ENCODE results near the gene SEZ6L.

Gene SEZ6L

DNA sequence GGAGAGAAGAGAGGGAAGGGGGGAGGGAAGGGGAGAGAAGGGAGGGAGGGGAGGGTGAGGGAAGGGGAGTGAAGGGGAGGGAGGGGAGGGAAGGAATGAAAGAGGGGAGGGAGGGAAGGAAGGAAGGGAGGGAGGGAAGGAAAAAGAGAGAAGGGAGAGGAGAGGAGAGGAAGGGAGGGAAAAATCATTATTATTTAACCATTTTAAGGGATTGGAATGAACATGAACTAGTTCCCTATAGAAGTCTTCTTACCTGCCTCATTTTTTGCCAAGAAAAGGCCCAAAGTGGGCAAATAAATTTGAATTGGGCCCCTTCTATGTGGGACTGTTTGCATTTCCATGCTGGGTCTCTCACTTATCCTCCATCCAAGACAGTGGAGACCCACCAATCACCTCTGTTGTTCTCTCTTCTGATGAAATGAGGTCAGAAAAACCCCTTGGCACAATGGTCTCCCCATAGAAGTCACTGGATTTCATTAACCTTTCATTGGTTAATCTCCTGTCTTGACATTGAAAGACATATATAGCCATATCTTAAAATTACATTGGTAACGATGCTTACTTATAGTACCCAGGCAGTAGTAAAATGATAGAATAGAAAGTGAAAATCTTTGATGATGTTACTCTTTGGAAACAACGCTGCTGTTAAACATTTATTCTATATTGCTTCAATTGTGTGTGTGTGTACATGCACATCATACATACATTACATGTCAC, 179.7 kb downstream of the SEZ6L start:
- TF ChIP-seq, protein P1, sequence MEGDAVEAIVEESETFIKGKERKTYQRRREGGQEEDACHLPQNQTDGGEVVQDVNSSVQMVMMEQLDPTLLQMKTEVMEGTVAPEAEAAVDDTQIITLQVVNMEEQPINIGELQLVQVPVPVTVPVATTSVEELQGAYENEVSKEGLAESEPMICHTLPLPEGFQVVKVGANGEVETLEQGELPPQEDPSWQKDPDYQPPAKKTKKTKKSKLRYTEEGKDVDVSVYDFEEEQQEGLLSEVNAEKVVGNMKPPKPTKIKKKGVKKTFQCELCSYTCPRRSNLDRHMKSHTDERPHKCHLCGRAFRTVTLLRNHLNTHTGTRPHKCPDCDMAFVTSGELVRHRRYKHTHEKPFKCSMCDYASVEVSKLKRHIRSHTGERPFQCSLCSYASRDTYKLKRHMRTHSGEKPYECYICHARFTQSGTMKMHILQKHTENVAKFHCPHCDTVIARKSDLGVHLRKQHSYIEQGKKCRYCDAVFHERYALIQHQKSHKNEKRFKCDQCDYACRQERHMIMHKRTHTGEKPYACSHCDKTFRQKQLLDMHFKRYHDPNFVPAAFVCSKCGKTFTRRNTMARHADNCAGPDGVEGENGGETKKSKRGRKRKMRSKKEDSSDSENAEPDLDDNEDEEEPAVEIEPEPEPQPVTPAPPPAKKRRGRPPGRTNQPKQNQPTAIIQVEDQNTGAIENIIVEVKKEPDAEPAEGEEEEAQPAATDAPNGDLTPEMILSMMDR (IDR thresholded peaks at IDR 0.05; ENCODE audit: borderline replicate concordance, extremely low read depth, low read length, poor library complexity, severe bottlenecking) = no peak
- no peak for TF ChIP-seq EZH2 (IDR thresholded peaks at IDR 0.05; ENCODE audit: borderline replicate concordance, low read depth, low read length, severe bottlenecking)
- no peaks in the 10 kb centered on the region for H3K79me2 ChIP-seq (ENCODE audit: insufficient read depth, low read length)
- DNase-seq (no peak), ATAC-seq (ENCODE audit: insufficient read depth, low read depth) (no peak)
- H3K4me1 ChIP-seq (ENCODE audit: insufficient read depth, low read length) = no peaks in the 10 kb centered on the region
- H3K4me2 ChIP-seq (ENCODE audit: insufficient read depth, low read length) = no peak overlapping the region
- no peaks in the 10 kb centered on the region for H4K20me1 ChIP-seq (ENCODE audit: insufficient read depth, low read length)
- H3K36me3 ChIP-seq (ENCODE audit: insufficient read depth, low read length) = no peaks in the 10 kb centered on the region
- H3K9ac ChIP-seq (ENCODE audit: low read depth, low read length) = no peak overlapping the region
- H3K9me3 ChIP-seq (ENCODE audit: insufficient read depth, low read length, severe bottlenecking) = no peaks in the 10 kb centered on the region
- peaks cover 2% of the 10 kb centered on the region for H3K27me3 ChIP-seq (ENCODE audit: insufficient read depth, low read length, poor library complexity)
- no peak overlapping the region for H3K27ac ChIP-seq (ENCODE audit: low read length)
- H3K4me3 ChIP-seq (ENCODE audit: low read depth in 1 of 2, low read length in 2 of 2) = no peak overlapping the region
- H2AFZ ChIP-seq (ENCODE audit: low read depth, low read length) = no peak overlapping the region

DNA sequence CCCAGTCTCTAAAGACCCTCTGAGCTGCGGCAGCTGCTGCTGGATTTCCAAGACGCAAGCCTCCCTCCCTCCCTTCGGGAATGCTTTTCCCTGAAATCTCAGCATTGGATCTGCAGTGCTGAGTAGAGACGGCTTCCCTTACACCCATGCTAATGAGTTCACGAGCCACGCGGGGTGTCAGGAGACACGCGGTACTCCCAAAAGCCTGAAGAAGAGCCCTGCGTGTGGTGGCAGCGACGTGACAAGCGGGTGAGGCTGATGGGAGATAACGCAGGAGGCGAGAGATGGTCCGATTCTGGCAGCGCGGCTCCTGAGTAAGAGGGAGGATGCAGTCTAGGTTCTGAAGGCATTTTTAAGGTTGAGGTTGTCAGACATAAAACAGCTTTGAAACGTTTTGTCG, 185.4 kb downstream of the SEZ6L start:
- no peak for DNase-seq
- H3K4me2 ChIP-seq (ENCODE audit: insufficient read depth, low read length) = no peak overlapping the region
- H3K36me3 ChIP-seq (ENCODE audit: insufficient read depth, low read length) = no peaks in the 10 kb centered on the region
- no peak overlapping the region for H3K27ac ChIP-seq (ENCODE audit: low read length)
- no peaks in the 10 kb centered on the region for H3K4me1 ChIP-seq (ENCODE audit: insufficient read depth, low read length)
- no peak for ATAC-seq (ENCODE audit: insufficient read depth, low read depth)
- TF ChIP-seq, protein P1 (IDR thresholded peaks at IDR 0.05; ENCODE audit: borderline replicate concordance, extremely low read depth, low read length, poor library complexity, severe bottlenecking) = no peak
- no peak for TF ChIP-seq EZH2 (IDR thresholded peaks at IDR 0.05; ENCODE audit: borderline replicate concordance, low read depth, low read length, severe bottlenecking)
- H4K20me1 ChIP-seq (ENCODE audit: insufficient read depth, low read length) = no peaks in the 10 kb centered on the region
- no peak overlapping the region for H3K4me3 ChIP-seq (ENCODE audit: low read depth in 1 of 2, low read length in 2 of 2)
- no peak overlapping the region for H2AFZ ChIP-seq (ENCODE audit: low read depth, low read length)
- H3K9me3 ChIP-seq (ENCODE audit: insufficient read depth, low read length, severe bottlenecking) = no peaks in the 10 kb centered on the region
- H3K9ac ChIP-seq (ENCODE audit: low read depth, low read length) = no peak overlapping the region
- no peaks in the 10 kb centered on the region for H3K79me2 ChIP-seq (ENCODE audit: insufficient read depth, low read length)
- peaks cover 2% of the 10 kb centered on the region for H3K27me3 ChIP-seq (ENCODE audit: insufficient read depth, low read length, poor library complexity)

DNA sequence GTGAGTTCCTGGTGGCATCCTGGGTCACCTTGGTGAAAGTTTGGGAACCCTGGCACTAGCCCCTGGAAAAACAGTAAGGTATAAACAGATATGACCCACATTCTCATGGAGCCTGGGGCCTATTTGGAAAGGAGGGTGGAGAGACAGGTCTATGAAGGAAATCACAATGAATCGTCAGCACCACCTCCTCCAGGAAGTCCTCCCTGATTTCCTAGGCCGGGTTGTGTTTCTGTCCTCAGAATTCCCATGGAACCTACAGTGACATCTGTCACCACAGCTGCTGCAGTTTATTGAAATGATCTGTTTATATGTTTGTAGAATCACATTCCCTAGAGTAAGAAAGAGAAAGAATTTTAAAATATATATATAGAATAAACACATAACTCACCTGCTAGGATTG, 188.0 kb downstream of the SEZ6L start:
- Histone ChIP-seq H3K9me3 (ENCODE audit: insufficient read depth, low read length, severe bottlenecking) (no peaks in the 10 kb centered on the region), H3K79me2 (ENCODE audit: insufficient read depth, low read length) (no peaks in the 10 kb centered on the region), H3K27me3 (ENCODE audit: insufficient read depth, low read length, poor library complexity) (peaks cover 2% of the 10 kb centered on the region), H4K20me1 (ENCODE audit: insufficient read depth, low read length) (no peaks in the 10 kb centered on the region), H3K36me3 (ENCODE audit: insufficient read depth, low read length) (no peaks in the 10 kb centered on the region), H3K4me2 (ENCODE audit: insufficient read depth, low read length) (no peak overlapping the region), H3K27ac (ENCODE audit: low read length) (no peak overlapping the region), H3K4me1 (ENCODE audit: insufficient read depth, low read length) (peaks cover 5% of the 10 kb centered on the region), H3K9ac (ENCODE audit: low read depth, low read length) (no peak overlapping the region), H2AFZ (ENCODE audit: low read depth, low read length) (no peak overlapping the region), H3K4me3 (ENCODE audit: low read depth in 1 of 2, low read length in 2 of 2) (no peak overlapping the region)
- DNase-seq (no peak), ATAC-seq (ENCODE audit: insufficient read depth, low read depth) (no peak)
- no peak for TF ChIP-seq EZH2 (IDR thresholded peaks at IDR 0.05; ENCODE audit: borderline replicate concordance, low read depth, low read length, severe bottlenecking)
- TF ChIP-seq, protein P1 (IDR thresholded peaks at IDR 0.05; ENCODE audit: borderline replicate concordance, extremely low read depth, low read length, poor library complexity, severe bottlenecking) = no peak

All from DND-41 (cell line).